Gastroesophageal sphincter (tissue), 3 donors: Measurements from ENCODE around the gene KRTAP10-1.

ENCODE experiments used
- CTCF ChIP-seq, 4 experiments: fragments of 200-600 bp in 2 of 4; fragments of 450-650 bp in 2 of 4; sonication (generic) in 1 of 4; IDR thresholded peaks; one replicate each; pipeline ENCODE4 v1.5.1; 2017 to 2019; ENCODE audit warnings: antibody characterized with exemption in 4 of 4, mild to moderate bottlenecking in 2 of 4, moderate library complexity in 2 of 4
- POLR2A ChIP-seq, 2 donors: fragments of 450-650 bp; IDR thresholded peaks; one replicate each; pipeline ENCODE4 v1.6.1; 2017; ENCODE audit warnings: antibody characterized with exemption in 2 of 2, mild to moderate bottlenecking in 2 of 2, moderate library complexity in 1 of 2

- TF ChIP-seq CTCF (IDR thresholded peaks at IDR 0.05) (no peak), POLR2A (IDR thresholded peaks at IDR 0.05) (no peak)
These were observed 30.0 kb upstream of the KRTAP10-1 start for GRCh38 chr21:44569861-44570517.
